GM23338 (cell line): ENCODE results near the gene BCL2L15. TPM values are rescaled to one million over a fixed set of nuclear protein-coding genes. Genes with fewer than 3 reads are reported as not detected.

ENCODE experiments used
- CREB1 ChIP-seq: fragments of 250-450 bp; sonication (Bioruptor Pico); IDR thresholded peaks from 2 replicates; pipeline ENCODE4 v1.5.0; 2020; ENCODE audit warnings: low read depth, mild to moderate bottlenecking, moderate library complexity
- CTCF ChIP-seq, 2 experiments: fragments of 200-600 bp in 1 of 2; sonication (generic) in 1 of 2; conservative IDR thresholded peaks; 2 replicates each; pipeline versions ENCODE4 v1.5.1 to v1.6.1; 2016 to 2017; ENCODE audit warnings: antibody characterized with exemption in 2 of 2, low read depth in 2 of 2, mild to moderate bottlenecking in 2 of 2, moderate library complexity in 1 of 2
- ETS1 ChIP-seq: IDR thresholded peaks from 2 replicates; pipeline ENCODE4 v1.6.1; 2016; ENCODE audit warnings: antibody characterized with exemption
- EZH2 ChIP-seq: fragments of 200-600 bp; sonication (generic); IDR thresholded peaks from one replicate; pipeline ENCODE4 v1.8.0; 2017; ENCODE audit warnings: antibody characterized with exemption, mild to moderate bottlenecking, low read depth; ENCODE audit not compliant: unreplicated experiment
- EZH2phosphoT487 ChIP-seq: fragments of 200-600 bp; sonication (generic); IDR thresholded peaks from one replicate; pipeline ENCODE4 v1.8.1; 2018; ENCODE audit warnings: antibody characterized with exemption; ENCODE audit not compliant: unreplicated experiment
- JUNB ChIP-seq: IDR thresholded peaks from one replicate; pipeline ENCODE4 v1.6.1; 2016; ENCODE audit warnings: antibody characterized with exemption; ENCODE audit not compliant: unreplicated experiment
- REST ChIP-seq: IDR thresholded peaks from one replicate; pipeline ENCODE4 v1.6.1; 2018; ENCODE audit warnings: antibody characterized with exemption; ENCODE audit not compliant: unreplicated experiment
- ZNF114 ChIP-seq: fragments of 250-450 bp; sonication (Bioruptor Pico); IDR thresholded peaks from 2 replicates; pipeline ENCODE4 v1.5.0; 2020; ENCODE audit warnings: mild to moderate bottlenecking, moderate library complexity
- ZNF462 ChIP-seq: fragments of 250-450 bp; sonication (Bioruptor Pico); IDR thresholded peaks from 2 replicates; pipeline ENCODE4 v1.5.0; 2020; ENCODE audit warnings: mild to moderate bottlenecking, moderate library complexity
- polyA plus RNA-seq: library from polyadenylated mRNA; unstranded; fragments of >200 nt; fragmentation: Nextera tagmentation; extraction: Ambion mirVana; gene quantifications from 2 replicates; pipeline ENCODE4 v1.2.1, GENCODE V29; 2016
- total RNA-seq: library from RNA; depleted of rRNA; stranded (reverse); fragments of >200 nt; shearing (Covaris generic); gene quantifications from 2 replicates; pipeline ENCODE4 v1.2.3, GENCODE V29; 2014

Gene BCL2L15
- total and polyA plus RNA-seq, 2 experiments from 2014 or later: not detected

- no peak for TF ChIP-seq ZNF462 (CRISPR knock-in tag)
- no peak for TF ChIP-seq CREB1
- no peak for TF ChIP-seq CTCF (conservative IDR thresholded peaks at IDR 0.05; ENCODE audit: low read depth in 2 of 2)
- TF ChIP-seq ETS1: no peak
- TF ChIP-seq REST: no peak
- TF ChIP-seq EZH2: no peak
- no peak for TF ChIP-seq EZH2phosphoT487
- no peak for TF ChIP-seq JUNB
- no peak for TF ChIP-seq ZNF114 (CRISPR knock-in tag)
Measured at GRCh38 chr1:113836534-113836933, 50.8 kb downstream of the BCL2L15 start (continued).
